ENCODE results near the gene APC2. TPM values are rescaled to one million over a fixed set of nuclear protein-coding genes. Genes with fewer than 3 reads are reported as not detected.

The APC2 gene
- total RNA-seq, 1 donor from 2014 or later = 116 TPM

GRCh38 chr19:1522061-1522460, 72.1 kb downstream of the APC2 start:
- FAIRE-seq (no peak), DNase-seq (ENCODE audit: low spot score in 2 of 2) (no peak)

GRCh38 chr19:1522838-1523237, 72.9 kb downstream of the APC2 start:
- no peak for FAIRE-seq
- no peak for DNase-seq (ENCODE audit: low spot score in 2 of 2)

Other genes with a start within 250 kb of the APC2 start
- 45.7 TPM for gene STK11, start 244.3 kb upstream of the APC2 start, total RNA-seq
- gene CBARP, start 212.1 kb upstream of the APC2 start, total RNA-seq = 5.3 TPM
- 11.0 TPM for gene ATP5F1D, start 208.4 kb upstream of the APC2 start, total RNA-seq
- gene MIDN, start 201.5 kb upstream of the APC2 start, total RNA-seq = 14.3 TPM
- gene CIRBP, start 180.8 kb upstream of the APC2 start, total RNA-seq = 573 TPM
- gene FAM174C, start 174.6 kb upstream of the APC2 start, total RNA-seq = 8.6 TPM
- 13.0 TPM for gene EFNA2, start 164.2 kb upstream of the APC2 start, total RNA-seq
- gene NDUFS7, start 66.2 kb upstream of the APC2 start, total RNA-seq = 27.7 TPM
- gene GAMT, start 48.6 kb upstream of the APC2 start, total RNA-seq = 15.5 TPM
- 43.6 TPM for gene DAZAP1, start 42.5 kb upstream of the APC2 start, total RNA-seq
- 276 TPM for gene RPS15, start 11.7 kb upstream of the APC2 start, total RNA-seq
- 17.9 TPM for gene C19orf25, start 29.1 kb downstream of the APC2 start, total RNA-seq
- gene PCSK4, start 40.2 kb downstream of the APC2 start, total RNA-seq = 3.7 TPM
- gene REEP6, start 41.1 kb downstream of the APC2 start, total RNA-seq = 2.4 TPM
- gene ADAMTSL5, start 62.9 kb downstream of the APC2 start, total RNA-seq = under 0.01 TPM
- not detected for gene PLK5, start 74.0 kb downstream of the APC2 start, total RNA-seq
- gene MEX3D, start 118.2 kb downstream of the APC2 start, total RNA-seq = 55.0 TPM
- gene MBD3, start 142.7 kb downstream of the APC2 start, total RNA-seq = 50.1 TPM
- 65.6 TPM for gene UQCR11, start 155.3 kb downstream of the APC2 start, total RNA-seq
- 16.7 TPM for gene TCF3, start 202.5 kb downstream of the APC2 start, total RNA-seq